Cardiac septum (tissue), 1 donor: ENCODE results near the gene TANC1. TPM values are rescaled to one million over a fixed set of nuclear protein-coding genes. Genes with fewer than 3 reads are reported as not detected.

Experiments used
- DNase-seq: peaks from one replicate; pipeline ENCODE4 v3.0.0-alpha.2; 2020; ENCODE audit warnings: low spot score
- intact Hi-C: fragments of 100-400 bp; cut with DNase I; formaldehyde crosslinking; loops from one replicate; pipeline ENCODE4 v1.14.0; 2022
- total RNA-seq: library from RNA; stranded (reverse); fragmentation: NEBNext Ultra II Directional; extraction: Animal tissue kit (Norgen Biotek cat#: 25700); gene quantifications from one replicate; pipeline ENCODE4 v1.2.1, GENCODE V29; 2021
- donor health status: DM: no; HTN: no; CAD: no.

Gene TANC1
- total RNA-seq, 1 donor from 2014 or later, result 55.6 TPM

DNA sequence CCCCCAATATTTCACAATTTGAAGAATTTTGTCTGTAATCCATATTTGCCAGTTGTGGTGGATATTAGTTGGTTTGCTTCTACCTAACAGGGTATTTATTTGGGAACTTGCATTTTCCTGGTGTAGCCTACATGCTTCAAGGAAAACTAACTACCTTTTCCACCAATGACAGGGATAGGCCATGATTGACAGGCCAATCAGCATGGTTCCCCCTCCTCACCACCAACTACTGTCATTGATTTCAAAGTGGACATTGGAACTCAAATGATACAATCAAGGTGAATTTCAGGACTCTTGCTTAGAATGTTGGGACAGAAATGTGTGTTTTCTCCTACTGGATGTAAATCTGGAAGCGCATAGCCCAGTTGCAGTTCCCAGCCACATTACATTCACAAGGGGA lies 10.1 kb upstream of the TANC1 start:
- intact Hi-C loops, result no loop called here
- DNase-seq, result no peak

DNA sequence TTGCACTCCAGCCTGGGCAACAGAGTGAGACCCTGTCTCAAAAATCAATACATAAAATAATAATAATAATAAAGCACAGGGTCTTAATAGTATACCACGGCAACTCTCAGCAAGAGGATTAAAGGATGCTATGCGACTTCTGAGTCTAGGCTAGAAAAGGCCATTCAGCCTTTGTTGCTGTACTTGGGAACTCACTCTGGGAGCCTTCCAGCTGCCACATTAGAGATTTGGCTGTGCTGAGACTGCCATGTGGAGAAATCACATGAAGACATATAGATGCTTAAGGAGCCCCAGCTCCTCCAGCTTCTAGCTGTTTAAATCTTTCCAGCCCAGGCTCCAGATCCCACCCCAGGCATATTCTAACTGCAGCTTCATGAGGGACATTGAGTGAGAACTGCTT lies 8.2 kb upstream of the TANC1 start:
- DNase-seq, result no peak
- intact Hi-C loops, result no loop called here

DNA sequence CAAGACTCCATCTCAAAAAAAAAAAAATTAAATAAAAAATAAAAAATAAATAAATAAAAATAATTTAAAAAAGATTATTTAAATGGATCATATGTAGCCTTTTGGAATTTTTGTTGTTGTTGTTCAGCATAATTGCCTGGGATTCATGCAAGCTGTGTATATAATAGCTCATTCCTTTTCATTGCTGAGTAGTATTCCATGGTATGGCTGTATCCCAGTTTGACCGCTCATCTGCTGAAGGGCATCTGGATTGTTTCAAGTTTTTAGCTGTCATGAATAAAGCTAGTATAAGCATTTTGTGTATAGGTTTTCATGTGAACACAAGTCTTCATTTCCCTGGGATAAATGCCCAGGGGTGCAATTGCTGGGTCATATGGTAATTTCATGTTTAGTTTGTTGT lies 6.4 kb upstream of the TANC1 start:
- DNase-seq, result no peak
- intact Hi-C loops, result no loop called here

DNA sequence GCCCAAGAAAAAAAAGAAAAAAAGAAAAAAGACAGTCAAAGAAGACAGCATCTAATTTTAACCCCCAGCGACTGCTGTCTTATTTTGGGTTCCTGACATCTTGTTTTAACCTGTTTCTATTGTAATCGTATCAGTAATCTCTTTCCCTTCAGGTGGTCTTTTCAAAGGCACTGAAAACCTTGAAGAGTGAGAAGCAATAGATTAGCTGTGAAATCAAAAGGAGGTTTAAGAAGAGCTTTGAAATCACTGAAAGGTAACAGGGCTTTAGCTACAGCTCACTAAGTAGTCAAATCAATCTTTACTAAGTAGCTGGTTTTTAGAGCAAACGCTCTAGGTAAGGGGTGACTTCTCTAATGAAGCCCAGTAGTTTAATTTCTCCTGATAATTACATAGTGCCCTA lies 5.4 kb upstream of the TANC1 start:
- no peak for DNase-seq
- intact Hi-C loops, result no loop called here

DNA sequence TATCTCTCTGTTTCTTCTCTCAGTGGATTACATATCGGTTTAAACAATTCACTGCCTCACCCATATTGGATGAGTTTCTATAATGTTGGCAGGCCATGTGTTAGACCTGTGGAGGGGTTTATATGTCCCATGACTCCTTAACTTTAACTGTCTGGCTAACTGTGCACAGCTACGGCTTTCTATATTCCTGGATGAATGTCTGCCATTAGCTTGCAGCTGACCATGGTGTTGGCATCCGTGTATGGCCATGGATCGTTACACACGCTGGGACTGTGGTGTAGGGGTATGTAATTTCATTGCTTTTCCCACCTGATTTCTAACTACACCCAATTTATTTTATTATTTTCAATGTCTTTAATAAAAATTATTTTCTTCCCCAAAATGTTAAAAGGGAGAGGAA lies 3.3 kb upstream of the TANC1 start:
- intact Hi-C loops, result loop anchor here (5.0 kb wide), 2 partner anchors 63 to 127 kb away; no protein-coding TSS in a partner anchor
- no peak for DNase-seq

DNA sequence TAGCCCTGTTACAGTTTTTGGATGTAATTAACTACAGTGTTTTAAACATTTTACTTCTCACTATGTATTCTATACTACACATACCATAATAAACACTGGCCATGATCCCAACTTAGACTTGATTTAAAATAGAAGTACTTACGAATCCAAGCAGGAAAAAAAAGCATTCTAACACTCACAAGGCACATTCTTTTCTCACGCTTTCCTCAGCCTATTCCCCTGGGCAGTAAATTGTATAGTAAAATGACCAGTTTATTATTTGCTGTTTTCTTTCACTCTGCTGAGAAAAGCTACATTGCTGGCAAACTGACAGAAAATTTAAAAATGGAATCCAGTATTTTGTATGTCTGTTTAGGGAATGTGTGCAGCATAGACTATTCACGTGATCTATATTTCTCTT lies 2.8 kb upstream of the TANC1 start:
- intact Hi-C loops, result loop anchor here (5.0 kb wide), 2 partner anchors 63 to 127 kb away; no protein-coding TSS in a partner anchor
- DNase-seq, result no peak

DNA sequence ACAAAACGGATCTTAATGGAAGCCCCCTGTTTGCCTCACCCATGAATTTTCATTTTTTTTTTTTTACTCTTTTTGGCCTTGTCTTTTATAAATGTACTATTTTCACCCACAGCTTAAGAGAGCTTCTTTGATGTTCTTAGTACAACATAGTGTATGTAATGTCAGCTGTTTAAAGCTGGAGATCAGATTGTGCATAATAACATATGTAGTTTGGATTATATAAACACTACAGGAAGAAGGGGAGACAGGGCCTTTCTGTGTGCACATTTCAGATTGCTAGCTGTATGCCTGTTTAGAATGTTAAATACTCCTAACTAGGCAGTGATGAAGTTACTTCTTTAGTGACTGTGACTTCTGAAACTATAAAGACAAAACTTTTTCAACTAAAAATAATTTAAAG lies 2.1 kb upstream of the TANC1 start:
- no peak for DNase-seq
- intact Hi-C loops, result loop anchor here (5.0 kb wide), 2 partner anchors 64 to 126 kb away; no protein-coding TSS in a partner anchor

DNA sequence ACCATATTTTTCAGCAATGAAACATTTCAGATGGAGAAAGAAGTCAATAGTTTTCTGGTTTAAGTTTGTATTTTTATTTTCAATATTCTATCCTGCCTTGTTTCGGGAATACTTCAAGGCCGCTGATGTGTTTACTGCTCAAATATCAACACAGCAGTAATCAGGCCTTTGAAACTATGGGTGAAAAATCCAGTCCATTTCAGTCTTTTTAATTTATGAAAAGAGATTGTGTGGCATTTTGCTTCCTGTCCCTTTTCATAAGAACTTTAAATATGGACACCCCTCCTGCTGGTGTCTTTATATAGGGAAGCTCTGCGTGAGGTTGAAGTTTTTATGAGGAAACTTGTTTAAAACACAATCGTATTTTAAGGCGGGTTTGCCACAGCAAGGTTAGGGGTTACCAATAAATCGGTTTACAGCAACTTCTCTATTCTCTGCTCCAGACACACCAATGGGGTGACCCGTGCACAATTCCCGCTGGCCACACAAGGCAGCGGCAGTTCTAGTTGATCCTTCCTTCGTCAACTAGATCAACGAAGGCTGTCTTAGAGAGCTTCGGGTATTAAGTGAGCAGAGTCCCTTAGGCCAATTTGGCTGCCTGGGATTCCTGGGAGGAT lies 1.2 kb upstream of the TANC1 start:
- DNase-seq, result no peak
- intact Hi-C loops, result loop anchor here (5.0 kb wide), 2 partner anchors 65 to 125 kb away; no protein-coding TSS in a partner anchor

DNA sequence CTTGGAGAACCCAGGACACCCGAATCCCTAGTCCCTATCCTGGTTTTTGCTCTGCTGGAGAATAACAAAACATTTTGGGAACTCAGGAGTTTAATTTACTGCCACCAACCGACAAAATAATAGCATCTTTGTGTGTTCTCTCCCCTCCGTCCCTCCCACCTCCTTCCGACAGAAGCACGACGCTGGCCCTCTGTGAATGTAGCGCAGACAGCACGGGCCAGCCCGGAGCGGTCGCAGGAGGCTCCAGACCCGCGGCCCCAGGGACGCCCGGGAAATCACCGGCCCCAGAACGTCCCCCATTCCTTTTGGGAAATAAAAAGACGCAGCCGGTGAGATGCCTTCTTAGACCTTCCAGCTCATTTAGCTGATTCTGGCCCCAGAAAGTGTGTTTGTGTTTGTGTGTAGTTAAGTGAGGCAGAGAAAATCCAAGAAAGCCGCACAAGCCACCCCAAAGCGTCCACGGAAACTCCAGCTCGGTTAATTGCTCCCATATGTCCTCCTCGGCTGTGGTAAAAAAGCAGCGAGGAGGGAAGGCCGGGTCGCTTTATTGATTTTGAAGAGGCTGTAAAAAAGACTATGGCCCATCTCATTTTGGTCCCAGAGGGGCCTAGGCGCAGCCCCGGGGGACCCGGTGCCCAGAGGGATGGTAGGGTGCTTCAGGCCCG lies 577 bp upstream of the TANC1 start:
- intact Hi-C loops, result loop anchor here (2.0 to 5.0 kb wide), 4 partner anchors 65 to 151 kb away; no protein-coding TSS in a partner anchor
- peak; percentile 75 for DNase-seq

DNA sequence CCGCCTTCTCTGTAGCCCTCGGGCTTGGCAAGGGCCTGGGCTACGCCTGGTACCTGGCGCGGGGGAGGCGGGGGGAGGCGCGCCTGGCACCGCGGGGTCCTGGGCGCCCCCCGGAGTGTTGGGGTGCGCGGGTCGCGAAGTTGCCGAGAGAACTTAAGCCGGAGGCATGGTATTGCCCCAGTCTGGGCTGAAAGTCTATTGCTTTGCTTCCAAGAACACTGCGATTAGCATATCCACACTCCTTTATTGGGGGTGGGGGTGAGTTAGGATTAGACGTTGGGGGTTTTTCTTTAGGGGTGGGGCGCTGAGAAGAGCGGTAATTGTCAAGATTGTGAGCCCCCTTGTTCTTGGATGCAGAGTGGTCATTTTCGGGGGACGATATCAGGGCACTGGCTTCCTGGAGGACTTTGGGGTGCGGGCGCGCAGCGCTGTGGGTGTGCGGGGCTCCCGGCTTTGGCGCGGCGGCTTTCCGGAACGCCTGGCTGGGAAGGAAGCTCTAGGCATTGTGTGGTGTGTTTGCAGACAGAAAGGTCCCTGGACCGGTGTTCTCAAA lies 798 bp downstream of the TANC1 start:
- intact Hi-C loops, result loop anchor here (2.0 to 5.0 kb wide), 4 partner anchors 64 to 150 kb away; no protein-coding TSS in a partner anchor
- DNase-seq, result no peak

DNA sequence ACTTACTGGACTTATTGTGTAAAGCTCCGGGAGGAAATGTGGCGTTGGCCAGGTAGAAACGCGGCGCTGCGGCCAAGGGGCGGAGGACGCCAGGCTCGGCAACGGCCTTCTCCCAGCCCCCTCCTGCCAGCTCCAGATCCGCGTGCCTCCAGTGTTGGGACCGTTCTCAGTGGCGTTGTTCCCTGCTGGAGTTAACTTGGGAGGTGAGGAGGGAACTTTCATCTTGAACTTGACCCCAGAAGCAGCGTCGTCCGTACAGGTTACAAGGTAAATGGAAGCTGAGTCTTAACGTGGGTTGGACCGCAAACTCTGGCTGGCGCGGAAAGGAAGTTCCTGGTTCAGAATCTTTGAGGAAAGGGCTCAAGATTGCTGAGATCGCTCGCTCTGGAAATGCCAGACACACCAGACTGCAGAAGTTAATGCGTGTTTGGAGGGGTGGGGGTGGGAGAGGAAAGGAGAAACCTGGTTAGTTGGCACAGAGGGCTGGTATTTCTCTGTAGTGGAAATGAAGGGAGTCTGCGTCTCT lies 1.3 kb downstream of the TANC1 start:
- no peak for DNase-seq
- intact Hi-C loops, result loop anchor here (2.0 to 5.0 kb wide), 4 partner anchors 63 to 149 kb away; no protein-coding TSS in a partner anchor

DNA sequence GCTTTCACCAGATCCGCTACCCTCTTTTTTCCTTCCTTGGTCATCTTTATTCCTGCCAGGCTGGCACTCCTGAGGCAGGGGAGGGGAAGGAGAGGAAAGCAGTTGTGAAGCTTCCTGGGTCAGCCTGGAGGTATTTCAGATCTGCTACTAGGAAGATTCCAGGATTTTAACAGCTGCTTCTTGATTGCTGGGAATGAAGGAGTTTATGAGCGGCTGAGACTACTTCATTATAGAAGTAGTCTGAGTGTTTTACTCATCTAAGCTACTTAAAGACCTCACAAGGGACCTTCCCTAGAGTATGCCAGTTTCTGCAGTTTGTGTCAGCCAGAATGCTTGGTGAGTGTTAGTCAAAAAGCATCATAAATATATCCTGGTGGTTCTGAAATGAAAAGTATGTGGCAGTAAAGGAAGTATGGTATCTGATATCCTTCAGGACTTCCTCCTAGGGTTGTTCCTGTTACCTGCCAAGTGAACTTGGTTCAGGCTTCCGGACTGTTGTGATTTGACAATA lies 1.9 kb downstream of the TANC1 start:
- DNase-seq, result no peak
- intact Hi-C loops, result no loop called here

DNA sequence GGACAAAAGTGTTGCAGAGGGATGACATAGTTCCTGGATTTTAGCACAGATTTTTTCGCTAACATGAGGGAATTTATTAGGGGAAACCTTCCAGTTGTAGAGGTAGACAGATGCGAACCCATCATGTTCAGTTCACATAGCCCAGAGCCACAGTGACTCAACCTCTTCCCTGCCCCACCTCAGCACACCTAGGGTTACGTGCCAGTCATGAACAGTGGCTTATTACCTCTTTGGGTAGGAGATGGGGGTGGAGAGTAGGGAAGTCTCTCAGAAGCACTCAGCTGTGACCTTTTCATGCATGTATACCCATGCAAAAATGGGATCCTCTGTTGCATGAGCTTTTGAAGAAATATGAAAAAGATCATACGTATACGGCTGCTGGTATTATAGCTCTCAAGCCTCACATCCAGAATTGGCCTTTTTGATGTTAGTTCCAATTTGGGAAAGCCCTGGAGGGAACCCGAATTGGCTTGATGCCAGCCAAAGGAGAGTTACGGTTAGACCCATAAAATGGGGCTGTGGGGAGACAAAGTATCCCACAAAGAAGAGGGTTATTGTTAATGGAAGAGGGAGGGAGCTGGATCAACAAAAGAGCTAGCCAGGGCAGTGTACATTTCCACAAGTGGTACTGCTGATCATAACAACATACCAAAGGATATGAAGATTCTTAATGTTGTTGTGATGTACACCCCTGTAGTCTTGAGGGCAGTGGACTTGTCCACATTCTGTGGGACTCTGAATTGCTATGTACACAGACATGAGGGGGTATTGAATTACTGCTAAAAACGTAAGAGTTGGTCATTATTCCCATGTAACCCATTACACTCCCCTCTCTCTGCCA lies 4.9 kb downstream of the TANC1 start:
- intact Hi-C loops, result no loop called here
- no peak for DNase-seq

DNA sequence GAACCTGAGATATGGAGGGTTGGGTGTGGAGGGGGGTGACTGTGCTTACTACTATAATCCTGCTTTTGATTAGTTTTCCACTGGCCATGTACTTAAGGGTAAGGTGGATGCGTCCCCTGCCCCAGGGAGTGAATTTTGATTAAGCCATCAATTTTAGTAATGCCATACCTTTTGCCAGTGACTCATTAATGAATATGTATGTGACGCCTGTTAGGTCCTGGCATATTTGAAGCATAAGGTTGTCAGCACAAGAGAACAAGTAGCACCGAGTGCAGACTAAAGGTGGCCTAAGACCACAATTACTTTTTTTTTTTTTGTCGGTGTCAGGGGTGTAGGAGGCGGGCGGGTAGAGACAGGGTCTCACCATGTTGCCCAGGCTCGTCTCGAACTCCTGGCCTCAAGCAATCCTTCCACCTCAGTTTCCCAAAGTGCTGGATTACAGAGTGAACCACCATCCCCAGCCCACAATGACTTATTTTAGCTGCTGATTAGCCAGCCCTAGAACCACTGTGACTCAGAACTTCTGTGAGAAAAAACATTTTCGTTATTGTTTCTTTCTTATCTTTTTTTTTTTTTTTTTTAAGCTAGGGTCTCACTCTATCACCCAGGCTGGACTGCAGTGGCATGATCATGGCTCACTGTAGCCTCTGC lies 7.0 kb downstream of the TANC1 start:
- DNase-seq, result no peak
- intact Hi-C loops, result no loop called here

DNA sequence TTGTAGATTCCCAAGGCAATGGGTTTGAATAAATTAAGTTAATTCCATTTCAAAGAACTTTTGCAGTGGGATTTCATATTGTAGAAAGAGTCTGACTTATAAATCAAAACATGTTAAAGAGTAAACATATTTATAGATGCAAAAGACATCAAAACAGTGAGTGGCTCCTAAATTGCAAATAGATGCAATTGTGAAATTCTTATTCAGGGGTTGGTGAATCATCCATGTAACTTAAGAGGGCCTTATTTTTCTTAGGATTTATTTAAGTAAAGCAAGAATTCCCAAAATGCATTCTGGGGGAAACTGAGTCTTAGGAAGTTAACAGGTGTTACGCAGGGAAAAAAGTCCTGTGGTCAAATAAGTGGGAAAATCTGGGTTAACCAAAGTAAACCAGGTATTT lies 11.3 kb downstream of the TANC1 start:
- intact Hi-C loops, result no loop called here

DNA sequence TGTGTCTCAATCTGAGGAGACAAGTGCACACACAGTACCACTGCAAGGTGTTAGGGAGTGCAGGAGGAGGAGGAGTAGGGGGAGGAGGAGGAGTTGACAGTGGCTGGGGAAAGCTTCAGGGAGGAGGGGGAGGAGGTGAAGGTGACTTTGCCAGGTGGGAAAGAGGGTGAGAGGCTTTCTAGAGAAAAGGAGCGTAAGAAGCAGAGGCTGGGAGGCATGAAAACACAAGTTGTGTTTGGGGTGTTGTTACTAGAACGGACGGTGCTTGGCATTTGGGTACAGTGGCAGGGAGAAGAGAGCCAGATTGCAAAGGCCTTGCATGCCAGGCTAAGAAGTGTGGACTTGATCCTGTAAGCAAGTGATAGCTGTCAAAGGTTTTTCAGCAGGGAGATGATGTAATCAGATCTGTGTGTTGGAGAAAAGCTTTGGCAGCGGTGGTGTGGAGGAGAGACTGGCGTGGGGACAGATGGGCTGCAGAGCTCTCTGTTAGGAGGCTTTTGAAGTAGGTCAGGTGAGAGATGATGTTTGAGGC lies 16.2 kb downstream of the TANC1 start:
- intact Hi-C loops, result no loop called here
- DNase-seq, result no peak

More for the DNA sequence above, 11.3 kb downstream of the TANC1 start:
- no peak for DNase-seq

DNA sequence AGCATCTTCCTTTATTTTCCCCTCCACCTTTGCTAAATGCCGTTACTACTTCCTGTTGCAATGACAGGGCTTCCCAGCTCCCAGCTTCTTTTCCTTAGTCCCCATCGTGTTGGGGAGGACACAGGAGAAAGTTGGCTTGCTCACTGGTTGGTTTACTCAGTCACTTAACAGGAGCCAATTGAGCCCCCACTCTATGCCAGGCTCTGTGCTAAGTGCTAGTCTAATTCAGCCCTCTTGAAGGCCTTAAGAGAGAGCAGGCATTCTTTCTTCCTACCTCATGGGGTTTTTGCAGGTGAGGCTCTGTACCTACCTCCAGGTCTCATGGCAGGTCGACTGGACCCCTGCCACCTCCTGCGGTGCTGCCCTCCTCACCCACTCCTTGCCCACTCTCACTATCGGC lies 20.1 kb downstream of the TANC1 start:
- intact Hi-C loops, result no loop called here
- DNase-seq, result no peak

DNA sequence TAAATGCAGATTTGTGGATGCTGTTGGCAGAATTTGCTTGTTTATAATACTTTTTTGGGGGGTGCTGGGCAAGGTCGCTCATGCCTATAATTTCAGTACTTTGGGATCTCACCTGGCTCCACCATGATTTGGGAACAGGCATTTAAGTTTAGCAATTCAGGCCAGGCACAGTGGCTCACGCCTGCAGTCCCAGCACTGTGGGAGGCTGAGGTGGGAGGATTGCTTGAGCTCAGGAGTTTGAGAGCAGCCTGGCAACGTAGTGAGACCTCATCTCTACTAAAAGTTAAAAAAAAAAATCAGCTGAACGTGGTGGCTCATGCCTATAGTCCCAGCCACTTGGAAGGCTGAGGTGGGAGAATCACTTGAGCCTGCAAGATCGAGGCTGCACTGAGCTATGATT lies 20.7 kb downstream of the TANC1 start:
- intact Hi-C loops, result no loop called here
- DNase-seq, result no peak
